Gastroesophageal sphincter (tissue), 3 donors: Measurements from ENCODE around the gene PPP4R3A.

ENCODE experiments used
- EP300 ChIP-seq: sonication (generic); formaldehyde crosslinking; IDR thresholded peaks from one replicate; pipeline ENCODE4 v1.6.1; 2017; ENCODE audit warnings: antibody characterized with exemption, mild to moderate bottlenecking
- POLR2A ChIP-seq, 2 donors: fragments of 450-650 bp; IDR thresholded peaks; one replicate each; pipeline ENCODE4 v1.6.1; 2017; ENCODE audit warnings: antibody characterized with exemption in 2 of 2, mild to moderate bottlenecking in 2 of 2, moderate library complexity in 1 of 2
- TF ChIP-seq, protein P1 (sequence below), 4 experiments: fragments of 200-600 bp in 2 of 4; fragments of 450-650 bp in 2 of 4; sonication (generic) in 1 of 4; IDR thresholded peaks; one replicate each; pipeline ENCODE4 v1.5.1; 2017 to 2019; ENCODE audit warnings: antibody characterized with exemption in 4 of 4, mild to moderate bottlenecking in 2 of 4, moderate library complexity in 2 of 4

DNA sequence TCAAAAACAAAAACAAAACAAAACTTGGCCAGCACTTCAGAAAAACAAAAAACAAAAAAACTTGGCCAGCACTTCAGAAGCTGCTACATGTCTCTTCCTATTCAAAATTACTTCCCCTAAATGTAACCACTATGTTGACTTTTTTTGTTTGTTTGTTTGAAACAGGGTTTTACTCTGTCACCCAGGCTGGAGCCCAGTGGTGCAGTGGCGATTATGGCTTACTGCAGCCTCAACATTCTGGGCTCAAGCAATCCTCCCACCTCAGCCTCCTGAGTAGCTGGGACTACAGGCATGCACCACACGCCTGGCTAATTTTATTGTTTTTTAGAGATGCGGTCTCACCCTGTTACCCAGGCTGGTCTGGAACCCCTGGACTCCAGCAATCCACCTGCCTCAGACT is 38.0 kb upstream of the PPP4R3A start:
- TF ChIP-seq, protein P1, sequence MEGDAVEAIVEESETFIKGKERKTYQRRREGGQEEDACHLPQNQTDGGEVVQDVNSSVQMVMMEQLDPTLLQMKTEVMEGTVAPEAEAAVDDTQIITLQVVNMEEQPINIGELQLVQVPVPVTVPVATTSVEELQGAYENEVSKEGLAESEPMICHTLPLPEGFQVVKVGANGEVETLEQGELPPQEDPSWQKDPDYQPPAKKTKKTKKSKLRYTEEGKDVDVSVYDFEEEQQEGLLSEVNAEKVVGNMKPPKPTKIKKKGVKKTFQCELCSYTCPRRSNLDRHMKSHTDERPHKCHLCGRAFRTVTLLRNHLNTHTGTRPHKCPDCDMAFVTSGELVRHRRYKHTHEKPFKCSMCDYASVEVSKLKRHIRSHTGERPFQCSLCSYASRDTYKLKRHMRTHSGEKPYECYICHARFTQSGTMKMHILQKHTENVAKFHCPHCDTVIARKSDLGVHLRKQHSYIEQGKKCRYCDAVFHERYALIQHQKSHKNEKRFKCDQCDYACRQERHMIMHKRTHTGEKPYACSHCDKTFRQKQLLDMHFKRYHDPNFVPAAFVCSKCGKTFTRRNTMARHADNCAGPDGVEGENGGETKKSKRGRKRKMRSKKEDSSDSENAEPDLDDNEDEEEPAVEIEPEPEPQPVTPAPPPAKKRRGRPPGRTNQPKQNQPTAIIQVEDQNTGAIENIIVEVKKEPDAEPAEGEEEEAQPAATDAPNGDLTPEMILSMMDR (IDR thresholded peaks at IDR 0.05): no peak
- TF ChIP-seq POLR2A (IDR thresholded peaks at IDR 0.05) (no peak), EP300 (no peak)
